Activated B cell treated with CpG ODN at 0.5 μM for 24 hours (primary cell): Measurements from ENCODE around the gene MTHFS. TPM values are rescaled to one million over a fixed set of nuclear protein-coding genes. Genes with fewer than 3 reads are reported as not detected.

Experiments
- ATAC-seq: fragments of 200-7000 bp; cut with Tn5 transposase; one replicate; pipeline ENCODE4 v1.10.0; 2021; ENCODE audit warnings: low read depth, mild to moderate bottlenecking, moderate library complexity
- CTCF ChIA-PET: fragments of 350-600 bp; sonication (Branson Sonifier 250); formaldehyde crosslinking; loops from one replicate; lab custom pipeline; 2021; ENCODE audit warnings: antibody characterized with exemption; lab: Charles Lee
- POLR2A ChIA-PET: fragments of 350-600 bp; sonication (Branson Sonifier 250); formaldehyde crosslinking; loops from one replicate; lab custom pipeline; 2021; ENCODE audit warnings: antibody characterized with exemption; lab: Charles Lee
- DNase-seq: peaks from one replicate; pipeline ENCODE4 v3.0.0; 2022
- H3K27ac Mint-ChIP-seq: one replicate; pipeline ENCODE4 v1.8.0; 2020; ENCODE audit warnings: mixed read lengths
- H3K27me3 Mint-ChIP-seq: one replicate; pipeline ENCODE4 v1.8.0; 2021; ENCODE audit warnings: mixed read lengths
- H3K36me3 Mint-ChIP-seq: one replicate; pipeline ENCODE4 v1.8.0; 2021; ENCODE audit warnings: low read depth, mixed read lengths
- H3K4me1 Mint-ChIP-seq: one replicate; pipeline ENCODE4 v1.8.0; 2021; ENCODE audit warnings: mixed read lengths
- H3K4me3 Mint-ChIP-seq: one replicate; pipeline ENCODE4 v1.8.0; 2020; ENCODE audit warnings: mild to moderate bottlenecking, mixed read lengths
- H3K9me3 Mint-ChIP-seq: one replicate; pipeline ENCODE4 v1.8.0; 2020; ENCODE audit warnings: mixed read lengths
- intact Hi-C: fragments of 100-400 bp; cut with micrococcal nuclease; formaldehyde crosslinking; loops from one replicate; pipeline ENCODE4 v1.15.1; 2024
- total RNA-seq: library from RNA; stranded (reverse); gene quantifications from 2 replicates; pipeline ENCODE4 v1.2.3, GENCODE V29; 2022
- TF ChIP-seq, protein P1 (sequence below): fragments of 200-600 bp; IDR thresholded peaks from one replicate; pipeline ENCODE4 v1.8.0; 2022; ENCODE audit warnings: antibody characterized with exemption, mild to moderate bottlenecking

MTHFS gene
- total RNA-seq, 1 donor from 2014 or later, result 29.5 TPM

DNA sequence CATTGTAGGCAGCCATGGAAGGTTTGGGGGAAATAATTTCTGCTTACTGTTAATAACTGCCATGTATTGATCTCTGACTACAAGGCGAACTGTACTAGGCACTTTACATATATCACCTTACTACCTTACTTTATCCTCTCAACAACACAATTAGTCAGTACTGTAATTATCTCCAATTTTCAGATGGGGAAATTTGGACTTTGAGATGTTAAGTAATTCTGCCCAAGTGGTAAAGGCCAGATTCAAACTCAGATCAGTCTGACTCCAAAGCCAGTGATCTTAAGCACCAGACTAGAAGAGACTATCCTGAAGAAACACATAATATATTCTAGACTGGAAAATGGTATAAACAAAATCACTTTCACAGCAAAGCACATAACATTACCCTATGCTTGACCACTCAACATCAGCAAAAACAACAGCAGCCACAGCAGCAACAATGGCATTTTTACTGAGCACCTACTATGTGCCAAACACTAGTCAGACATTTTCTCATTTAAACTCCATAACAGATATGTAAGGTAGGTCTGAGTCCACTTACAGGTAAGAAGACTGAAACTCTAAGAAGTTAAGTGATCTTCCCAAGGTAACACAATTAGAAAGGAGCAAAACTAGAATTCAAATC, 13.1 kb downstream of the MTHFS start:
- ChIA-PET CTCF (interaction anchor here (1.1 kb wide), 1 partner anchor 32 kb away, joined by 3 read pairs; no protein-coding TSS in a partner anchor), POLR2A (no interaction called here)
- intact Hi-C loops, result no loop called here
- no peaks in the 10 kb centered on the region for H3K4me1 Mint-ChIP-seq
- peaks cover 92% of the 10 kb centered on the region for H3K36me3 Mint-ChIP-seq
- H3K27ac Mint-ChIP-seq, result no peak overlapping the region
- TF ChIP-seq, protein P1, sequence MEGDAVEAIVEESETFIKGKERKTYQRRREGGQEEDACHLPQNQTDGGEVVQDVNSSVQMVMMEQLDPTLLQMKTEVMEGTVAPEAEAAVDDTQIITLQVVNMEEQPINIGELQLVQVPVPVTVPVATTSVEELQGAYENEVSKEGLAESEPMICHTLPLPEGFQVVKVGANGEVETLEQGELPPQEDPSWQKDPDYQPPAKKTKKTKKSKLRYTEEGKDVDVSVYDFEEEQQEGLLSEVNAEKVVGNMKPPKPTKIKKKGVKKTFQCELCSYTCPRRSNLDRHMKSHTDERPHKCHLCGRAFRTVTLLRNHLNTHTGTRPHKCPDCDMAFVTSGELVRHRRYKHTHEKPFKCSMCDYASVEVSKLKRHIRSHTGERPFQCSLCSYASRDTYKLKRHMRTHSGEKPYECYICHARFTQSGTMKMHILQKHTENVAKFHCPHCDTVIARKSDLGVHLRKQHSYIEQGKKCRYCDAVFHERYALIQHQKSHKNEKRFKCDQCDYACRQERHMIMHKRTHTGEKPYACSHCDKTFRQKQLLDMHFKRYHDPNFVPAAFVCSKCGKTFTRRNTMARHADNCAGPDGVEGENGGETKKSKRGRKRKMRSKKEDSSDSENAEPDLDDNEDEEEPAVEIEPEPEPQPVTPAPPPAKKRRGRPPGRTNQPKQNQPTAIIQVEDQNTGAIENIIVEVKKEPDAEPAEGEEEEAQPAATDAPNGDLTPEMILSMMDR, result no peak
- DNase-seq (no peak), ATAC-seq (no peak)
- no peaks in the 10 kb centered on the region for H3K27me3 Mint-ChIP-seq
- no peak overlapping the region for H3K4me3 Mint-ChIP-seq
- no peaks in the 10 kb centered on the region for H3K9me3 Mint-ChIP-seq

DNA sequence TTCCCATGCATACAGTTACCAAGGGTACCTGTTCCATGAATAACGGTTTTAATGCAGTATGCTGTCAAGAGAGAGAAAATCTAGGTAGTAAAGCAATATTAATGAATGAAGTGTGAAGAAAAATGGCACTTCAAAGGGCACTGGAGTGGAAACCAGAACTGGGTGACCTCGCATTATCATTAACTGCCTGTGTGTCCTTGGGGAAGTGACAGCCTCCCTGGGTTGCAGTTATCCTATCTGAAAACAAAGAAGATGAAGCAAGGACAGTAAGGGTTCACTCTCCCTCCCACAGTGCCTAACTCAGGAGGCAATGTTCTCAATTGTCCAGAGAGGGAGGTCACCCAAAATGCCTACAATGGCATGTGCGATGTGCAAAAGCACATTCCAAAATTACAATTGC, 15.1 kb downstream of the MTHFS start:
- Mint-ChIP-seq H3K27ac (no peak overlapping the region), H3K4me1 (no peaks in the 10 kb centered on the region), H3K36me3 (peaks cover 96% of the 10 kb centered on the region), H3K4me3 (no peak overlapping the region), H3K9me3 (peaks cover 8% of the 10 kb centered on the region), H3K27me3 (no peaks in the 10 kb centered on the region)
- ChIA-PET CTCF (interaction anchor here (1.0 kb wide), 1 partner anchor 41 kb away, joined by 3 read pairs; no protein-coding TSS in a partner anchor), POLR2A (no interaction called here)
- TF ChIP-seq, protein P1, result no peak
- DNase-seq (no peak), ATAC-seq (no peak)
- intact Hi-C loops, result no loop called here

DNA sequence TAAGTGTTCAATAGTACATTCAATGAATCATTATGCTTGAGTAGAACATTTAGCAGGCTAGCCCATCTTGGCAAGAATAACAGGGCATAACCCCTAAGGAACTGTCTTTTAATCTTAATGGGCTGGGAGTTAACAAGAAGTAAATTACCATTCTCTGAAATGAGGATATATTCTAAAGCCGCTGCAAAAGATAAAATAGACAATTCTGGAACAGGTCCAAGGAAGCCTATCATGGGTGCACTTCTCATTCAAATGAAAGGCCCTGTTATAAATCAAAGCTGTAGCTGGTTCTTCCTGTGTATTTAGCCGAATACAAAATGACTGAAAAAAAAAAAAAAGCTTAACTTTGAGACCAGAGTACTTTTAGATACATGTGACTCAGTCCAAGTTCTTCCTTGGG, 15.6 kb downstream of the MTHFS start:
- no peak for DNase-seq
- ChIA-PET CTCF (interaction anchor here (1.0 kb wide), 1 partner anchor 40 kb away, joined by 3 read pairs; no protein-coding TSS in a partner anchor), POLR2A (no interaction called here)
- intact Hi-C loops, result no loop called here
- no peak overlapping the region for H3K27ac Mint-ChIP-seq
- no peaks in the 10 kb centered on the region for H3K27me3 Mint-ChIP-seq
- H3K36me3 Mint-ChIP-seq, result peaks cover 95% of the 10 kb centered on the region
- TF ChIP-seq, protein P1, result no peak
- no peak overlapping the region for H3K4me3 Mint-ChIP-seq
- ATAC-seq, result no peak
- H3K4me1 Mint-ChIP-seq, result no peaks in the 10 kb centered on the region
- H3K9me3 Mint-ChIP-seq, result peaks cover 8% of the 10 kb centered on the region

DNA sequence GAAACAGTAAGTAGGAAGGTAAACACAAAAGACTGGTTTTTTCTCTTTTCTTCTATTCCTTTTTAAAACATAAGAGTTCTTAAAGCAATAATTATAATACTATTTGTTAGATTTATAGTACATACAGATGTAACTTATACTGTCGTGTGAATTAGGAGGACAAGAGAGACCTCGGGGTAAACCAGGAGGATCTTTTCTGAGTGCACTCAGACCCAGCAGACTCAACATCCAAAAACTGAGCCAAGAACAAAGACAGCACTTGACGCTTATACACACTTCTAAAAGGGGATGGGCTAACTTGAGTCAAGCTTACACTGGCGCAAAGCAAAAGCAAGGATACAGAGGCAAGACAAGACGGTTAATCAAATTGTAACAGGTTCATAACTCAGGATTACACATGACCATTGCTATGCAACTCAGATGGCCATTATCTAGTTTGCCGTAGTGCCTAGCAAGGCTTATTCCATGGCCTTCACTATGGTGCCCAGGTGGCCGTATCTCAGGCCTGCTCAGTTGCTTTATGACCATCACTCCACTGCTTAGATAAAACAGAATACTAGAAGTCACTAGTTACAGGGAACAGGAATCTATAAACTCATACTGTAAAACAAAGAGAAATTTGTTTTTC, 18.6 kb downstream of the MTHFS start:
- Mint-ChIP-seq H3K4me3 (no peak overlapping the region), H3K27ac (no peak overlapping the region), H3K27me3 (no peaks in the 10 kb centered on the region), H3K36me3 (peaks cover 94% of the 10 kb centered on the region), H3K9me3 (peaks cover 26% of the 10 kb centered on the region), H3K4me1 (no peaks in the 10 kb centered on the region)
- intact Hi-C loops, result no loop called here
- ATAC-seq (no peak), DNase-seq (no peak)
- ChIA-PET CTCF (no interaction called here), POLR2A (interaction anchor here (0.6 kb wide), 1 partner anchor 135 kb away, joined by 3 read pairs; no protein-coding TSS in a partner anchor)
- TF ChIP-seq, protein P1, result no peak

DNA sequence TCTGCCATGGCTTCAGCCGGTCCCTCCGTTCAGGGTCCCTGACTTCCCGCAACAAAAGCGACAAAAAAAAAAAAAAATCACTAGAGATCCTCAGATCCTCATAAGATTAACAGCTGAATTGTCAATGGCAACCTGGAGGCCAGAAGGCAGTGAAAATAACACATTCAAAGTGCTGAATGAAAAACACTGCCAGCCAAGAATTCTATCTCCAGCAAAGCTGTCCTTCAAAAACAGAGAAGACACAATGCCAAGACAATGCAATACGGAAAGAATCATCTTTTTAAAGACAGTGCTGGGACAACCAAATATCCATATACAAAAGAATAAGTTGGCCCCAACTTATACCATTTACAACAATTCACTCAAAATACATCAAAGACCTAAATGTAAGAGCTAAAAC, 21.6 kb downstream of the MTHFS start:
- Mint-ChIP-seq H3K4me1 (peaks cover 7% of the 10 kb centered on the region), H3K4me3 (no peak overlapping the region), H3K27ac (no peak overlapping the region), H3K9me3 (peaks cover 29% of the 10 kb centered on the region), H3K36me3 (peaks cover 87% of the 10 kb centered on the region), H3K27me3 (no peaks in the 10 kb centered on the region)
- DNase-seq (no peak), ATAC-seq (no peak)
- ChIA-PET CTCF (interaction anchor here (0.6 kb wide), 1 partner anchor 11 kb away, joined by 3 read pairs; no protein-coding TSS in a partner anchor), POLR2A (no interaction called here)
- TF ChIP-seq, protein P1, result no peak
- intact Hi-C loops, result no loop called here
